OCI-LY7 (cell line): ENCODE results near the gene MORN5. TPM values are rescaled to one million over a fixed set of nuclear protein-coding genes. Genes with fewer than 3 reads are reported as not detected.

Experiments
- BruUV-seq: library from RNA; stranded (reverse); fragments of 400-500 nt; replicated peaks from 2 replicates; lab custom pipeline; 2021; lab: Mats Ljungman, UMichigan
- CTCF ChIA-PET: fragments of 300-600 bp; sonication (Branson Sonifier 250); formaldehyde crosslinking; loops from one replicate; lab custom pipeline; 2022; ENCODE audit warnings: antibody characterized with exemption; ENCODE audit not compliant: unreplicated experiment; lab: Charles Lee
- POLR2A ChIA-PET: fragments of 300-600 bp; sonication (Branson Sonifier 250); formaldehyde crosslinking; loops from one replicate; lab custom pipeline; 2022; ENCODE audit warnings: antibody characterized with exemption; lab: Charles Lee
- DNase-seq: peaks from one replicate; pipeline ENCODE4 v3.0.0-alpha.2; 2015; ENCODE audit warnings: low spot score
- H2AFZ ChIP-seq: fragments of 200-600 bp; sonication (generic), shearing (Covaris generic); 2 replicates; pipeline ENCODE4 v1.6.1; 2014; ENCODE audit warnings: mild to moderate bottlenecking, antibody characterized with exemption, low read length, moderate library complexity
- H3K27ac ChIP-seq: fragments of 200-600 bp; sonication (generic); 2 replicates; pipeline ENCODE4 v1.5.1; 2014; ENCODE audit warnings: mixed run types, low read depth, mild to moderate bottlenecking, moderate library complexity, low read length, inconsistent platforms; ENCODE audit not compliant: poor library complexity, severe bottlenecking
- H3K36me3 ChIP-seq: fragments of 200-600 bp; sonication (generic); 2 replicates; pipeline ENCODE4 v1.6.1; 2014; ENCODE audit warnings: mild to moderate bottlenecking, antibody characterized with exemption, low read length, moderate library complexity, mixed read lengths; ENCODE audit not compliant: insufficient read depth
- H3K4me1 ChIP-seq: fragments of 200-600 bp; sonication (generic); 2 replicates; pipeline ENCODE4 v1.5.1; 2014; ENCODE audit warnings: mild to moderate bottlenecking, low read length; ENCODE audit not compliant: insufficient read depth, poor library complexity, severe bottlenecking
- H3K4me2 ChIP-seq: fragments of 200-600 bp; sonication (generic); 2 replicates; pipeline ENCODE4 v1.6.1; 2014; ENCODE audit warnings: mild to moderate bottlenecking, low read length
- H3K4me3 ChIP-seq: fragments of 200-600 bp; sonication (generic); 2 replicates; pipeline ENCODE4 v1.5.1; 2014; ENCODE audit warnings: mild to moderate bottlenecking, low read depth, low read length; ENCODE audit not compliant: poor library complexity, severe bottlenecking
- H3K79me2 ChIP-seq: fragments of 200-600 bp; sonication (generic); 2 replicates; pipeline ENCODE4 v1.6.1; 2016; ENCODE audit warnings: low read depth, mild to moderate bottlenecking, low read length, moderate library complexity, mixed read lengths; ENCODE audit not compliant: insufficient read depth
- H3K9me2 ChIP-seq: fragments of 200-600 bp; sonication (generic); 2 replicates; pipeline ENCODE4 v1.6.1; 2016; ENCODE audit warnings: mild to moderate bottlenecking, low read length, mixed read lengths; ENCODE audit not compliant: insufficient read depth
- H3K9me3 ChIP-seq: fragments of 200-600 bp; sonication (generic); 2 replicates; pipeline ENCODE4 v1.6.1; 2014; ENCODE audit warnings: mild to moderate bottlenecking, mixed run types, low read length, mixed read lengths
- H4K20me1 ChIP-seq: fragments of 200-600 bp; sonication (generic); 2 replicates; pipeline ENCODE4 v1.6.1; 2014; ENCODE audit warnings: mild to moderate bottlenecking, antibody characterized with exemption, low read length, moderate library complexity, mixed read lengths; ENCODE audit not compliant: insufficient read depth
- CTCF ChIP-seq: fragments of 200-600 bp; sonication (generic); conservative IDR thresholded peaks from 2 replicates; pipeline ENCODE4 v1.5.1; 2014; ENCODE audit warnings: mild to moderate bottlenecking, antibody characterized with exemption, low read length, moderate library complexity, mixed read lengths
- EZH2phosphoT487 ChIP-seq: fragments of 200-600 bp; sonication (generic); IDR thresholded peaks from 2 replicates; pipeline ENCODE4 v1.6.1; 2018; ENCODE audit warnings: low read depth, borderline replicate concordance, mild to moderate bottlenecking, mixed run types, antibody characterized with exemption, low read length, moderate library complexity, mixed read lengths
- intact Hi-C: fragments of 100-400 bp; cut with micrococcal nuclease; formaldehyde crosslinking; loops from one replicate; pipeline ENCODE4 v1.10.0; 2022; ENCODE audit not compliant: unreplicated experiment
- total RNA-seq, 2 experiments: library from RNA; depleted of rRNA in 1 of 2; stranded (reverse); fragments of >200 nt in 1 of 2; shearing (Covaris generic) in 1 of 2; gene quantifications; 2 replicates each; pipeline ENCODE4 v1.2.3, GENCODE V29; 2014 to 2022

The MORN5 gene
- total RNA-seq, 2 experiments from 2014 or later, result not detected

- no peaks in the 10 kb centered on the region for H3K9me3 ChIP-seq
- no peak overlapping the region for H3K27ac ChIP-seq
- H3K79me2 ChIP-seq, result no peaks in the 10 kb centered on the region
- no peaks in the 10 kb centered on the region for H4K20me1 ChIP-seq
- H3K4me1 ChIP-seq, result no peaks in the 10 kb centered on the region
- H2AFZ ChIP-seq, result no peak overlapping the region
- no peak overlapping the region for H3K4me2 ChIP-seq
- no peak for DNase-seq
- no peaks in the 10 kb centered on the region for H3K9me2 ChIP-seq
- H3K36me3 ChIP-seq, result no peaks in the 10 kb centered on the region
- POLR2A ChIA-PET, result no interaction called here
- H3K4me3 ChIP-seq, result no peak overlapping the region
- CTCF ChIA-PET, result no interaction called here
- TF ChIP-seq CTCF (no peak), EZH2phosphoT487 (no peak)
- intact Hi-C loops, result no loop called here
- no TSS peak for BruUV-seq
These were observed 32.7 kb downstream of the MORN5 start for GRCh38 chr9:122192261-122192875.

- TF ChIP-seq CTCF (no peak), EZH2phosphoT487 (no peak)
- ChIA-PET CTCF (no interaction called here), POLR2A (no interaction called here)
- Histone ChIP-seq H3K4me1 (no peaks in the 10 kb centered on the region), H4K20me1 (no peaks in the 10 kb centered on the region), H3K27ac (no peak overlapping the region), H3K79me2 (no peaks in the 10 kb centered on the region), H3K9me2 (no peaks in the 10 kb centered on the region), H3K4me3 (no peak overlapping the region), H3K36me3 (no peaks in the 10 kb centered on the region), H3K9me3 (no peaks in the 10 kb centered on the region), H3K4me2 (no peak overlapping the region), H2AFZ (no peak overlapping the region)
- intact Hi-C loops, result no loop called here
- BruUV-seq, result no TSS peak
- DNase-seq, result no peak
These were observed 33.3 kb downstream of the MORN5 start for GRCh38 chr9:122192914-122193525.

- intact Hi-C loops, result loop anchor here (1.0 kb wide), 1 partner anchor 10 kb away; no protein-coding TSS in a partner anchor
- no peaks in the 10 kb centered on the region for H3K79me2 ChIP-seq
- no peak overlapping the region for H2AFZ ChIP-seq
- no peak overlapping the region for H3K4me2 ChIP-seq
- ChIA-PET POLR2A (no interaction called here), CTCF (no interaction called here)
- H3K27ac ChIP-seq, result no peak overlapping the region
- H3K4me3 ChIP-seq, result no peak overlapping the region
- H3K9me3 ChIP-seq, result no peaks in the 10 kb centered on the region
- BruUV-seq, result no TSS peak
- no peaks in the 10 kb centered on the region for H3K36me3 ChIP-seq
- no peaks in the 10 kb centered on the region for H4K20me1 ChIP-seq
- H3K4me1 ChIP-seq, result no peaks in the 10 kb centered on the region
- TF ChIP-seq EZH2phosphoT487, result no peak
- no peak for TF ChIP-seq CTCF
- DNase-seq, result no peak
- no peaks in the 10 kb centered on the region for H3K9me2 ChIP-seq
These were observed 33.9 kb downstream of the MORN5 start for GRCh38 chr9:122193651-122194050.
